IMR-90 (cell line): ENCODE results near the gene SNRPD1. TPM values are rescaled to one million over a fixed set of nuclear protein-coding genes. Genes with fewer than 3 reads are reported as not detected.

Experiments
- microRNA-seq, 2 experiments: library from miRNA; stranded (forward) in 1 of 2; unstranded in 1 of 2; fragments of 10-50 nt in 1 of 2; fragments of <30 nt in 1 of 2; gene quantifications in 1 of 2; microRNA quantifications in 1 of 2; one replicate each; pipeline versions ENCODE3 to v1.1.0; 2013 to 2020; ENCODE audit not compliant: insufficient read depth in 1 of 2, insufficient read length in 1 of 2, unreplicated experiment in 1 of 2
- polyA plus RNA-seq, 3 experiments: library from polyadenylated mRNA; depleted of rRNA; stranded (reverse); fragments of >200 nt; gene quantifications; 2 replicates each; pipeline ENCODE4 v1.2.3, GENCODE V29; 2012; ENCODE audit warnings: low replicate concordance in 1 of 3
- small RNA-seq, 5 experiments: library from RNA; depleted of rRNA; stranded (forward); fragments of <200 nt; gene quantifications; one replicate each; pipeline ENCODE3, GENCODE V24; 2012
- total RNA-seq: library from RNA; depleted of rRNA; stranded (reverse); fragments of >200 nt; gene quantifications from 2 replicates; pipeline ENCODE4 v1.2.3, GENCODE V29; 2012; rRNA removed

Gene SNRPD1
- total and polyA plus RNA-seq, 2 of the 4 experiments (the other 2 are of a cell fraction) = 6.8 to 19.8 TPM

Small RNAs within 50 kb of the gene (microRNA-seq; reads per million reads assigned to microRNA genes)
- gene MIR320C1 = 0 to 1.0 reads per million in 2 experiments

Small RNAs within 50 kb of the gene (small RNA-seq; reads per million reads assigned to genes)
- gene MIR320C1 = 0 reads per million in 5 experiments

Other genes with a start within 250 kb of the SNRPD1 start
- 4.5 and 11.4 TPM in 2 replicates for gene ESCO1, start 11.6 kb upstream of the SNRPD1 start, total RNA-seq
- gene ESCO1, start 11.6 kb upstream of the SNRPD1 start, polyA plus RNA-seq (2012; rRNA removed) = 2.2 and 3.1 TPM in 2 replicates
- gene ABHD3, start 92.5 kb downstream of the SNRPD1 start, total RNA-seq = 3.3 and 4.5 TPM in 2 replicates
- gene ABHD3, start 92.5 kb downstream of the SNRPD1 start, polyA plus RNA-seq (2012; rRNA removed) = 4.3 and 5.5 TPM in 2 replicates
- 80.1 and 83.6 TPM in 2 replicates for gene MIB1, start 128.5 kb downstream of the SNRPD1 start, total RNA-seq
- gene MIB1, start 128.5 kb downstream of the SNRPD1 start, polyA plus RNA-seq (2012; rRNA removed) = 4.6 and 5.9 TPM in 2 replicates